Transverse colon (tissue), 4 donors: ENCODE measurements around the gene SPAG17. TPM values are rescaled to one million over a fixed set of nuclear protein-coding genes. Genes with fewer than 3 reads are reported as not detected.

Experiments
- DNase-seq: peaks from one replicate; pipeline ENCODE4 v3.0.0-alpha.2; 2019
- H3K27ac ChIP-seq, 4 donors: fragments of 200-600 bp; sonication (generic); 2 replicates each; pipeline ENCODE4 v1.5.1; 2016 to 2018; ENCODE audit warnings: inconsistent platforms in 4 of 4
- H3K27me3 ChIP-seq: fragments of 200-600 bp; sonication (generic); 2 replicates; pipeline ENCODE4 v1.5.1; 2017; ENCODE audit warnings: inconsistent platforms
- H3K36me3 ChIP-seq, 4 donors: fragments of 200-600 bp; sonication (generic); 2 replicates each; pipeline ENCODE4 v1.5.1; 2017 to 2019; ENCODE audit warnings: inconsistent platforms in 4 of 4
- H3K4me1 ChIP-seq, 4 donors: fragments of 200-600 bp; sonication (generic); 2 replicates each; pipeline ENCODE4 v1.5.1; 2017 to 2020; ENCODE audit warnings: inconsistent platforms in 4 of 4
- H3K4me3 ChIP-seq, 4 donors: fragments of 200-600 bp; sonication (generic); 1 replicate in 1 of 4; 2 replicates in 3 of 4; pipeline versions ENCODE4 v1.5.1 to v1.6.1; 2017 to 2019; ENCODE audit warnings: inconsistent platforms in 4 of 4
- H3K9me3 ChIP-seq, 2 donors: fragments of 200-600 bp; sonication (generic); 2 replicates each; pipeline ENCODE4 v1.5.1; 2017 to 2019; ENCODE audit warnings: inconsistent platforms in 2 of 2
- CTCF ChIP-seq, 5 experiments: fragments of 200-600 bp in 3 of 5; fragments of 450-650 bp in 2 of 5; sonication (generic) in 3 of 5; IDR thresholded peaks; 1 replicate in 2 of 5; 2 replicates in 3 of 5; pipeline ENCODE4 v1.5.1; 2016 to 2017; ENCODE audit warnings: antibody characterized with exemption in 5 of 5, inconsistent platforms in 3 of 5, mild to moderate bottlenecking in 2 of 5, moderate library complexity in 1 of 5
- EP300 ChIP-seq: sonication (generic); formaldehyde crosslinking; IDR thresholded peaks from one replicate; pipeline ENCODE4 v1.6.1; 2017; ENCODE audit warnings: antibody characterized with exemption, low read depth
- POLR2A ChIP-seq: fragments of 450-650 bp; IDR thresholded peaks from one replicate; pipeline ENCODE4 v1.6.1; 2016; ENCODE audit warnings: antibody characterized with exemption, mild to moderate bottlenecking, moderate library complexity
- POLR2AphosphoS5 ChIP-seq, 3 donors: sonication (generic); formaldehyde crosslinking; IDR thresholded peaks; one replicate each; pipeline ENCODE4 v1.6.1; 2016; ENCODE audit warnings: antibody characterized with exemption in 3 of 3
- WGBS, 2 donors: methylation state at CpG; one replicate each; pipeline ENCODE4 v1.1.5; 2018; ENCODE audit warnings: low coverage in 1 of 2; 5-methylcytosine and 5-hydroxymethylcytosine counted together
- in situ Hi-C, 4 donors: fragments of 200-750 bp; cut with MboI; loops; one replicate each; pipeline versions ENCODE4 v1.15.0 to v1.15.1; 2017; ENCODE audit warnings: low sequenced_read_pairs in 3 of 4, low pct_ligation_motif_present in 1 of 4, low pct_unique_long_range_greater_than_20kb in 1 of 4
- intact Hi-C: fragments of 100-400 bp; cut with DNase I; formaldehyde crosslinking; loops from one replicate; pipeline ENCODE4 v1.15.1; 2023; ENCODE audit warnings: low total_unique reads
- total RNA-seq, 4 donors: library from RNA; depleted of rRNA; stranded (reverse); fragments of >200 nt; gene quantifications; one replicate each; pipeline ENCODE4 v1.1.0, GENCODE V29; 2016

The SPAG17 gene
- total RNA-seq, 4 donors from 2014 or later: not detected

- 56 to 62% methylated on average over 2 of the region's 2 CpGs for WGBS, 2 donors
- H3K27me3 ChIP-seq: no peaks in the 10 kb centered on the region
- H3K4me3 ChIP-seq: no peak overlapping the region
- TF ChIP-seq CTCF (IDR thresholded peaks at IDR 0.05) (no peak), POLR2A (no peak), EP300 (no peak), POLR2AphosphoS5 (IDR thresholded peaks at IDR 0.05) (no peak)
- DNase-seq: no peak
- in situ Hi-C loops (no loop called here), intact Hi-C loops (no loop called here)
- no peaks in the 10 kb centered on the region for H3K9me3 ChIP-seq
- H3K4me1 ChIP-seq: no peaks in the 10 kb centered on the region
- H3K36me3 ChIP-seq: no peaks in the 10 kb centered on the region
- H3K27ac ChIP-seq: no peak overlapping the region
Measured at GRCh38 chr1:118049981-118050380, 135.0 kb downstream of the SPAG17 start.

GRCh38 chr1:118047650-118048224 is 137.3 kb downstream of the SPAG17 start:
- TF ChIP-seq EP300: no peak
- WGBS, 2 donors: 94% methylated on average over 3 of the region's 3 CpGs; no CpG with 5 or more reads in 1 of the 2 donors
- no peak overlapping the region for H3K4me3 ChIP-seq

GRCh38 chr1:118047006-118047649 is 137.9 kb downstream of the SPAG17 start:
- Histone ChIP-seq H3K4me3 (no peak overlapping the region), H3K9me3 (no peaks in the 10 kb centered on the region), H3K27ac (no peak overlapping the region), H3K36me3 (no peaks in the 10 kb centered on the region), H3K27me3 (no peaks in the 10 kb centered on the region), H3K4me1 (no peaks in the 10 kb centered on the region)
- in situ Hi-C loops (no loop called here), intact Hi-C loops (no loop called here)
- TF ChIP-seq CTCF (IDR thresholded peaks at IDR 0.05): no peak
- TF ChIP-seq POLR2AphosphoS5 (IDR thresholded peaks at IDR 0.05): no peak
- no peak for DNase-seq
- 90% methylated on average over 2 of the region's 3 CpGs; no CpG with 5 or more reads in 1 of the 2 donors for WGBS, 2 donors

More at GRCh38 chr1:118047650-118048224, 137.3 kb downstream of the SPAG17 start:
- H3K27ac ChIP-seq: no peak overlapping the region
- no peaks in the 10 kb centered on the region for H3K36me3 ChIP-seq
- in situ Hi-C loops (no loop called here), intact Hi-C loops (no loop called here)
- no peaks in the 10 kb centered on the region for H3K4me1 ChIP-seq
- DNase-seq: no peak
- H3K27me3 ChIP-seq: no peaks in the 10 kb centered on the region
- H3K9me3 ChIP-seq: no peaks in the 10 kb centered on the region

- Histone ChIP-seq H3K4me1 (no peaks in the 10 kb centered on the region), H3K36me3 (no peaks in the 10 kb centered on the region), H3K27ac (no peak overlapping the region), H3K4me3 (no peak overlapping the region), H3K9me3 (no peaks in the 10 kb centered on the region), H3K27me3 (no peaks in the 10 kb centered on the region)
- DNase-seq: no peak
- TF ChIP-seq EP300 (no peak), POLR2A (no peak), CTCF (IDR thresholded peaks at IDR 0.05) (no peak)
- WGBS, 2 donors: 50 to 78% methylated on average over 1 of the region's 1 CpG
- intact Hi-C loops: no loop called here
- in situ Hi-C loops: no loop called here
Measured at GRCh38 chr1:118043624-118044023, 141.4 kb downstream of the SPAG17 start.

- intact Hi-C loops (no loop called here), in situ Hi-C loops (no loop called here)
- Histone ChIP-seq H3K27me3 (no peaks in the 10 kb centered on the region), H3K36me3 (no peaks in the 10 kb centered on the region), H3K27ac (no peak overlapping the region), H3K9me3 (no peaks in the 10 kb centered on the region), H3K4me1 (no peaks in the 10 kb centered on the region), H3K4me3 (no peak overlapping the region)
- 59 to 62% methylated on average over 2 of the region's 2 CpGs for WGBS, 2 donors
- TF ChIP-seq EP300 (no peak), POLR2A (no peak), POLR2AphosphoS5 (IDR thresholded peaks at IDR 0.05) (no peak), CTCF (IDR thresholded peaks at IDR 0.05) (no peak)
- DNase-seq: no peak
Measured at GRCh38 chr1:118042501-118042900, 142.5 kb downstream of the SPAG17 start.
